H1 (cell line): ENCODE data around the gene SLC37A1. TPM values are rescaled to one million over a fixed set of nuclear protein-coding genes. Genes with fewer than 3 reads are reported as not detected.

ENCODE experiments used
- CTCF ChIA-PET: fragments of 300-600 bp; sonication (Branson Sonifier 250); formaldehyde crosslinking; loops from one replicate; lab custom pipeline; 2021; ENCODE audit not compliant: partially characterized antibody; lab: Charles Lee
- POLR2A ChIA-PET: fragments of 300-600 bp; sonication (Branson Sonifier 250); formaldehyde crosslinking; loops from one replicate; lab custom pipeline; 2021; ENCODE audit warnings: inconsistent platforms; ENCODE audit not compliant: partially characterized antibody; lab: Charles Lee
- DNase-seq, 2 experiments: peaks; one replicate each; pipeline versions ENCODE4 v3.0.0 to v3.0.0-alpha.2; 2010 to 2022; ENCODE audit warnings: low spot score in 2 of 2, low read depth in 1 of 2, mixed read lengths in 1 of 2
- FAIRE-seq: peaks from 2 replicates; lab custom pipeline; 2011; peaks lifted over from hg19 to GRCh38; lab: Jason Lieb, UNC
- H2AFZ ChIP-seq: 2 replicates; pipeline ENCODE4 v1.8.1; 2012; ENCODE audit warnings: low read length, inconsistent platforms
- H2AK5ac ChIP-seq: 2 replicates; pipeline ENCODE4 v1.6.1; 2013; ENCODE audit warnings: low read depth, low read length
- H2BK120ac ChIP-seq: replicated peaks from 2 replicates; pipeline ENCODE3; 2013; ENCODE audit warnings: low read depth, low read length, inconsistent platforms
- H2BK12ac ChIP-seq: 2 replicates; pipeline ENCODE4 v1.6.1; 2013; ENCODE audit warnings: low read depth, low read length
- H2BK15ac ChIP-seq: 2 replicates; pipeline ENCODE4 v1.6.1; 2013; ENCODE audit warnings: low read length
- H2BK20ac ChIP-seq: 2 replicates; pipeline ENCODE4 v1.6.1; 2013; ENCODE audit warnings: low read length
- H2BK5ac ChIP-seq: 2 replicates; pipeline ENCODE4 v1.6.1; 2013; ENCODE audit warnings: low read depth, low read length
- H3K14ac ChIP-seq: 2 replicates; pipeline ENCODE4 v1.6.1; 2013; ENCODE audit warnings: inconsistent platforms; ENCODE audit not compliant: insufficient read length
- H3K18ac ChIP-seq: 2 replicates; pipeline ENCODE4 v1.6.1; 2013; ENCODE audit warnings: low read length; ENCODE audit errors: extremely low read depth
- H3K23ac ChIP-seq: 2 replicates; pipeline ENCODE4 v1.6.1; 2013; ENCODE audit warnings: inconsistent platforms; ENCODE audit not compliant: insufficient read length
- H3K23me2 ChIP-seq: 2 replicates; pipeline ENCODE4 v1.6.1; 2013; ENCODE audit warnings: low read depth, low read length
- H3K27ac ChIP-seq: 2 replicates; pipeline ENCODE4 v1.6.1; 2011; ENCODE audit warnings: low read depth, low read length, inconsistent platforms
- H3K27me3 ChIP-seq, 4 experiments: replicated peaks in 1 of 4; 1 replicate in 1 of 4; 2 replicates in 3 of 4; pipeline versions ENCODE4 v1.6.1 to v1.8.1; 2011 to 2013; ENCODE audit warnings: low read length in 3 of 4, mild to moderate bottlenecking in 3 of 4, inconsistent platforms in 2 of 4, mixed read lengths in 2 of 4, moderate library complexity in 1 of 4; ENCODE audit not compliant: control insufficient read depth in 3 of 4, insufficient read depth in 3 of 4; ENCODE audit errors: extremely low read depth in 1 of 4
- H3K36me3 ChIP-seq, 4 experiments: 2 replicates each; pipeline versions ENCODE4 v1.6.1 to v1.8.1; 2011 to 2013; ENCODE audit warnings: mild to moderate bottlenecking in 4 of 4, low read length in 3 of 4, moderate library complexity in 2 of 4, control low read depth in 1 of 4, inconsistent platforms in 1 of 4; ENCODE audit not compliant: insufficient read depth in 4 of 4, control insufficient read depth in 2 of 4
- H3K4ac ChIP-seq: replicated peaks from 2 replicates; pipeline ENCODE3; 2013; ENCODE audit warnings: low read length, low read depth, mixed read lengths, inconsistent platforms; ENCODE audit not compliant: insufficient read length
- H3K4me1 ChIP-seq, 4 experiments: replicated peaks in 1 of 4; 1 replicate in 1 of 4; 2 replicates in 3 of 4; pipeline versions ENCODE4 v1.6.1 to v1.8.1; 2011 to 2013; ENCODE audit warnings: low read length in 3 of 4, inconsistent platforms in 2 of 4, mixed read lengths in 1 of 4; ENCODE audit not compliant: insufficient read depth in 4 of 4, control insufficient read depth in 3 of 4
- H3K4me2 ChIP-seq, 2 experiments: 2 replicates each; pipeline versions ENCODE4 v1.6.1 to v1.8.1; 2011 to 2013; ENCODE audit warnings: low read depth in 2 of 2, low read length in 2 of 2, control low read depth in 1 of 2, inconsistent platforms in 1 of 2, mild to moderate bottlenecking in 1 of 2; ENCODE audit not compliant: insufficient read depth in 1 of 2
- H3K4me3 ChIP-seq, 4 experiments: fragments of 200-600, 300-600 bp in 1 of 4; sonication (generic), shearing (Covaris generic), sonication (Bioruptor Twin) in 1 of 4; 2 replicates each; pipeline versions ENCODE4 v1.5.1 to v1.8.1; 2011 to 2016; ENCODE audit warnings: low read length in 4 of 4, low read depth in 3 of 4, control low read depth in 2 of 4, inconsistent platforms in 2 of 4, mild to moderate bottlenecking in 2 of 4, mixed read lengths in 1 of 4, moderate library complexity in 1 of 4; ENCODE audit not compliant: insufficient read depth in 2 of 4; ENCODE audit errors: extremely low read depth in 1 of 4
- H3K56ac ChIP-seq: replicated peaks from 2 replicates; pipeline ENCODE3; 2013; ENCODE audit warnings: low read depth, mild to moderate bottlenecking, mixed read lengths, low read length, inconsistent platforms; ENCODE audit not compliant: insufficient read length
- H3K79me1 ChIP-seq: 2 replicates; pipeline ENCODE4 v1.6.1; 2013; ENCODE audit warnings: low read depth, low read length, control low read depth
- H3K79me2 ChIP-seq, 2 experiments: 2 replicates each; pipeline versions ENCODE4 v1.6.1 to v1.8.1; 2012 to 2013; ENCODE audit warnings: low read length in 2 of 2, mild to moderate bottlenecking in 2 of 2, inconsistent platforms in 1 of 2; ENCODE audit not compliant: insufficient read depth in 2 of 2, control insufficient read depth in 1 of 2
- H3K9ac ChIP-seq, 4 experiments: replicated peaks in 1 of 4; 1 replicate in 1 of 4; 2 replicates in 3 of 4; pipeline versions ENCODE4 v1.6.1 to v1.8.1; 2011 to 2013; ENCODE audit warnings: low read depth in 3 of 4, low read length in 3 of 4, control low read depth in 2 of 4, mild to moderate bottlenecking in 2 of 4, moderate library complexity in 2 of 4, inconsistent platforms in 1 of 4; ENCODE audit errors: extremely low read depth in 1 of 4
- H3K9me3 ChIP-seq, 2 experiments: 2 replicates each; pipeline versions ENCODE4 v1.6.1 to v1.8.1; 2012 to 2013; ENCODE audit warnings: mild to moderate bottlenecking in 2 of 2, moderate library complexity in 2 of 2, control low read depth in 1 of 2, inconsistent platforms in 1 of 2, low read depth in 1 of 2, low read length in 1 of 2, mixed read lengths in 1 of 2; ENCODE audit not compliant: insufficient read depth in 2 of 2
- H4K20me1 ChIP-seq, 2 experiments: replicated peaks in 1 of 2; 2 replicates each; pipeline versions ENCODE3 to v1.8.1; 2011 to 2013; ENCODE audit warnings: inconsistent platforms in 2 of 2, low read length in 2 of 2, mild to moderate bottlenecking in 1 of 2; ENCODE audit not compliant: insufficient read depth in 2 of 2, control insufficient read depth in 1 of 2
- H4K5ac ChIP-seq: 2 replicates; pipeline ENCODE4 v1.6.1; 2013; ENCODE audit warnings: low read length, low read depth, mixed read lengths, inconsistent platforms; ENCODE audit not compliant: insufficient read length
- H4K8ac ChIP-seq: 2 replicates; pipeline ENCODE4 v1.8.0; 2013; ENCODE audit warnings: mild to moderate bottlenecking, moderate library complexity, low read length, inconsistent platforms; ENCODE audit not compliant: insufficient read depth; ENCODE audit errors: extremely low read depth
- H4K91ac ChIP-seq: replicated peaks from 2 replicates; pipeline ENCODE3; 2013; ENCODE audit warnings: low read length, mixed read lengths, inconsistent platforms; ENCODE audit not compliant: insufficient read length
- CHD1 ChIP-seq: IDR thresholded peaks from 2 replicates; pipeline ENCODE4 v1.6.1; 2012; ENCODE audit warnings: low read depth, low read length, improper control_type of control experiment
- EGR1 ChIP-seq: IDR thresholded peaks from 2 replicates; pipeline ENCODE4 v1.6.1; 2011; ENCODE audit warnings: low read depth, low read length, borderline replicate concordance
- EP300 ChIP-seq, 2 experiments: IDR thresholded peaks; 1 replicate in 1 of 2; 2 replicates in 1 of 2; pipeline ENCODE4 v1.6.1; 2011 to 2012; ENCODE audit warnings: low read depth in 2 of 2, low read length in 2 of 2, mild to moderate bottlenecking in 2 of 2, borderline replicate concordance in 1 of 2, inconsistent platforms in 1 of 2, moderate library complexity in 1 of 2
- HDAC6 ChIP-seq: IDR thresholded peaks from one replicate; pipeline ENCODE4 v1.7.1; 2012; ENCODE audit warnings: low read depth, mild to moderate bottlenecking, inconsistent platforms, low read length, moderate library complexity
- NANOG ChIP-seq: IDR thresholded peaks from 2 replicates; pipeline ENCODE4 v1.6.1; 2011; ENCODE audit warnings: low read length, low read depth, mild to moderate bottlenecking, inconsistent platforms; ENCODE audit not compliant: insufficient read depth, poor library complexity, severe bottlenecking
- PHF8 ChIP-seq: fragments of 200-600 bp; sonication (generic); conservative IDR thresholded peaks from 2 replicates; pipeline ENCODE4 v1.7.1; 2012; ENCODE audit warnings: low read depth, mild to moderate bottlenecking, inconsistent platforms, low read length, moderate library complexity
- RAD21 ChIP-seq, 2 experiments: IDR thresholded peaks in 1 of 2; conservative IDR thresholded peaks in 1 of 2; 2 replicates each; pipeline ENCODE4 v1.6.1; 2011; ENCODE audit warnings: low read depth in 2 of 2, low read length in 2 of 2, improper control_type of control experiment in 1 of 2, inconsistent platforms in 1 of 2, mild to moderate bottlenecking in 1 of 2, moderate library complexity in 1 of 2
- SIN3A ChIP-seq, 2 experiments: IDR thresholded peaks in 1 of 2; conservative IDR thresholded peaks in 1 of 2; 2 replicates each; pipeline ENCODE4 v1.6.1; 2011 to 2012; ENCODE audit warnings: low read length in 2 of 2, improper control_type of control experiment in 1 of 2, low read depth in 1 of 2, mild to moderate bottlenecking in 1 of 2
- SIRT6 ChIP-seq: IDR thresholded peaks from one replicate; pipeline ENCODE4 v1.7.1; 2012; ENCODE audit warnings: low read length, inconsistent platforms
- SIX5 ChIP-seq: IDR thresholded peaks from 2 replicates; pipeline ENCODE4 v1.6.1; 2011; ENCODE audit warnings: mild to moderate bottlenecking, low read depth, low read length
- TAF1 ChIP-seq: IDR thresholded peaks from 2 replicates; pipeline ENCODE4 v1.6.1; 2011; ENCODE audit warnings: mild to moderate bottlenecking, low read depth, low read length
- TBP ChIP-seq: IDR thresholded peaks from 2 replicates; pipeline ENCODE4 v1.6.1; 2011; ENCODE audit warnings: low read depth, low read length, improper control_type of control experiment
- TCF12 ChIP-seq: IDR thresholded peaks from 2 replicates; pipeline ENCODE4 v1.6.1; 2011; ENCODE audit warnings: low read depth, mild to moderate bottlenecking, low read length
- YY1 ChIP-seq: IDR thresholded peaks from 2 replicates; pipeline ENCODE4 v1.6.1; 2011; ENCODE audit warnings: low read depth, mild to moderate bottlenecking, low read length
- WGBS, 2 experiments: shearing (Covaris generic) in 1 of 2; methylation state at CpG; one replicate each; pipeline versions ENCODE4 v1.1.6 to v1.1.7; 2013 to 2015; ENCODE audit warnings: low lambda C conversion rate in 2 of 2, mixed read lengths in 2 of 2, inconsistent platforms in 1 of 2, low coverage in 1 of 2, missing lambda C conversion rate in 1 of 2; ENCODE audit not compliant: insufficient replicate concordance in 2 of 2, insufficient coverage in 1 of 2, insufficient read length in 1 of 2; ENCODE audit errors: extremely low coverage in 1 of 2, missing lambda C conversion rate in 1 of 2; 5-methylcytosine and 5-hydroxymethylcytosine counted together
- polyA plus RNA-seq, 7 experiments: library from polyadenylated mRNA; depleted of rRNA in 3 of 7; stranded (reverse) in 5 of 7; unstranded in 2 of 7; fragments of >200 nt in 5 of 7; fragments of 200-250 nt in 2 of 7; gene quantifications; 1 replicate in 5 of 7; 2 replicates in 1 of 7; 4 replicates in 1 of 7; pipeline versions ENCODE4 v1.2.1 to v1.2.3, GENCODE V29; 2011 to 2013; ENCODE audit warnings: missing spikeins in 2 of 7, mixed read lengths in 2 of 7
- total RNA-seq: library from RNA; stranded (reverse); fragmentation: NEBNext Ultra II Directional; extraction: Animal tissue kit (Norgen Biotek cat#: 25700); gene quantifications from 2 replicates; pipeline ENCODE4 v1.2.1, GENCODE V29; 2021

SLC37A1 gene
- total and polyA plus RNA-seq, 2 of the 8 experiments (the other 6 are each of a cell fraction or from before 2014, with no cell fraction given), result 15.6 to 30.9 TPM

DNA sequence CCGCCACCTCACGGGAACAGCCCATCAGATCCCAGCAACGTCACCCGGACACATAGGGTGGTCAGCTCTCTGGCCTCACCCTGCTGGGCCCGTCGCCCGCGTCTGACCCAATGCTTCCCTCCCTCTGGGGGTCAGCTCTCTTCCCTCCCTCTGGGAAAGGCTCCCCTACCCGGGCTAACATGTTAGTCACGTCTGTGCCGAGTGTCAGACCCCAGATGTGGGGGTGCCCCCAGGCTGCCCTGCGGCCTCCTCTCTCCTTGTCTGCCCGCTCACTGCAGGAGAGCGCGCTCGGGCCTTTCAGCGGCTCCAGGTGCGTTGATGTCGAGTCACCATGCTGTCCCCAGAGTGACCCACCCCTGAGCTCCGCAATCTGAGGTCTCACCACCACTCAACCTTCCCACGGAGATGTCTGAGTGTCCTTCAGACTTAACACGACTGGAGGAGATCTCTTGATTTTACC, 34.3 kb downstream of the SLC37A1 start:
- Histone ChIP-seq H4K5ac (no peak overlapping the region), H3K79me2 (no peaks in the 10 kb centered on the region), H4K8ac (no peak overlapping the region), H3K4me1 (no peaks in the 10 kb centered on the region; a peak in 3 of 7 replicates), H3K23me2 (no peaks in the 10 kb centered on the region), H2BK12ac (no peak overlapping the region), H2BK120ac (no peak overlapping the region), H3K4ac (no peak overlapping the region), H3K79me1 (no peaks in the 10 kb centered on the region), H3K9me3 (no peaks in the 10 kb centered on the region), H3K18ac (no peak overlapping the region), H3K23ac (no peak overlapping the region), H4K20me1 (no peaks in the 10 kb centered on the region), H2AFZ (no peak overlapping the region), H3K9ac (no peak overlapping the region), H4K91ac (no peak overlapping the region), H2BK20ac (no peak overlapping the region), H3K4me2 (no peak overlapping the region), H3K27me3 (no peaks in the 10 kb centered on the region), H2BK5ac (no peak overlapping the region; the same call in 1 of the 2 replicates), H3K14ac (no peak overlapping the region), H3K56ac (no peak overlapping the region), H3K36me3 (peaks cover 2 to 14% (median 3%) of the 10 kb centered on the region in 4 experiments; a peak in 6 of 8 replicates), H2BK15ac (no peak overlapping the region), H3K27ac (no peak overlapping the region), H3K4me3 (no peak overlapping the region), H2AK5ac (no peak overlapping the region)
- FAIRE-seq, result no peak
- no peak for DNase-seq
- ChIA-PET POLR2A (interaction anchor here (0.5 to 0.9 kb wide), 2 partner anchors 25 to 706 kb away, joined by 3 read pairs; no protein-coding TSS in a partner anchor), CTCF (interaction anchor here (0.6 to 1.0 kb wide), 2 partner anchors 11 to 22 kb away, joined by 4 read pairs; no protein-coding TSS in a partner anchor)
- 94% methylated on average over 19 of the region's 22 CpGs; no CpG with 5 or more reads in 1 of the 2 experiments for WGBS, 2 experiments
- TF ChIP-seq TCF12 (no peak), CHD1 (no peak), TAF1 (no peak), SIN3A (conservative IDR thresholded peaks at IDR 0.05 in 1 of 2, IDR thresholded peaks at IDR 0.05 in 1 of 2; ENCODE audit: low read depth in 1 of 2, low read length in 2 of 2) (no peak), YY1 (no peak), RAD21 (IDR thresholded peaks at IDR 0.05 in 1 of 2, conservative IDR thresholded peaks at IDR 0.05 in 1 of 2; ENCODE audit: low read depth in 2 of 2, low read length in 2 of 2) (no peak), HDAC6 (no peak), NANOG (no peak), SIRT6 (no peak), SIX5 (no peak), PHF8 (no peak), TBP (no peak), EGR1 (no peak), EP300 (IDR thresholded peaks at IDR 0.05; ENCODE audit: borderline replicate concordance in 1 of 2, low read depth in 2 of 2, low read length in 2 of 2) (no peak)
